GM18517 (cell line): ENCODE measurements around the gene CLDN24.

Experiments used
- ATAC-seq: cut with Tn5 transposase; IDR thresholded peaks from one replicate; pipeline ENCODE4 v1.9.1; 2021; ENCODE audit warnings: mild to moderate bottlenecking, moderate library complexity; ENCODE audit not compliant: unreplicated experiment

The CLDN24 gene

GRCh38 chr4:183322326-183322725 lies at the start of gene CLDN24:
TSS of gene CLDN24 (minus strand) at chr4:183322426. CDS start at chr4:183322426, 0 bp downstream.
- no peak for ATAC-seq

- ATAC-seq = no peak
Measured at GRCh38 chr4:183370786-183371185, 48.6 kb upstream of the CLDN24 start.

GRCh38 chr4:183369073-183369472 lies 46.8 kb upstream of the CLDN24 start:
- ATAC-seq = no peak

- ATAC-seq = no peak
Measured at GRCh38 chr4:183366206-183366835, 44.1 kb upstream of the CLDN24 start.

- ATAC-seq = no peak
Measured at GRCh38 chr4:183364025-183364424, 41.8 kb upstream of the CLDN24 start.

GRCh38 chr4:183362916-183363542 lies 40.8 kb upstream of the CLDN24 start:
- ATAC-seq = no peak

- no peak for ATAC-seq
Measured at GRCh38 chr4:183362036-183362435, 39.8 kb upstream of the CLDN24 start.

GRCh38 chr4:183360161-183360919 lies 38.1 kb upstream of the CLDN24 start:
- no peak for ATAC-seq

GRCh38 chr4:183358215-183358755 lies 36.1 kb upstream of the CLDN24 start:
- no peak for ATAC-seq

- no peak for ATAC-seq
Measured at GRCh38 chr4:183356931-183357675, 34.9 kb upstream of the CLDN24 start.

GRCh38 chr4:183356173-183356830 lies 34.1 kb upstream of the CLDN24 start:
- no peak for ATAC-seq

GRCh38 chr4:183355405-183355804 lies 33.2 kb upstream of the CLDN24 start:
- ATAC-seq = no peak

GRCh38 chr4:183354219-183354618 lies 32.0 kb upstream of the CLDN24 start:
- no peak for ATAC-seq

GRCh38 chr4:183353557-183353956 lies 31.3 kb upstream of the CLDN24 start:
- ATAC-seq = no peak

GRCh38 chr4:183352546-183352945 lies 30.3 kb upstream of the CLDN24 start:
- ATAC-seq = no peak

- ATAC-seq = no peak
Measured at GRCh38 chr4:183350317-183351071, 28.3 kb upstream of the CLDN24 start.

- ATAC-seq = no peak
Measured at GRCh38 chr4:183349673-183350072, 27.4 kb upstream of the CLDN24 start.

- peak; percentile 64 for ATAC-seq
Measured at GRCh38 chr4:183348706-183349659, 26.8 kb upstream of the CLDN24 start.

GRCh38 chr4:183348136-183348535 lies 25.9 kb upstream of the CLDN24 start:
- no peak for ATAC-seq
